Neuronal stem cell (in vitro differentiated cells): ENCODE results near the gene PSME3IP1.
"Not testable (repeated sequence)": the region's sequence is repeated elsewhere in the genome, so short reads cannot be mapped to it uniquely, and the experiment has no call there.

Source experiments
- DNase-seq: peaks from one replicate; pipeline ENCODE4 v3.0.0-alpha.2; 2013; ENCODE audit warnings: low spot score
- H2AFZ ChIP-seq: one replicate; pipeline ENCODE4 v1.6.1; 2013; ENCODE audit warnings: mild to moderate bottlenecking, low read length, inconsistent platforms
- H2AK5ac ChIP-seq: 2 replicates; pipeline ENCODE4 v1.6.1; 2013; ENCODE audit warnings: low read depth, mild to moderate bottlenecking, inconsistent platforms, low read length, moderate library complexity, mixed read lengths
- H2BK120ac ChIP-seq: 2 replicates; pipeline ENCODE4 v1.6.1; 2013; ENCODE audit warnings: low read depth, mild to moderate bottlenecking, inconsistent platforms, low read length, moderate library complexity, mixed read lengths
- H2BK12ac ChIP-seq: one replicate; pipeline ENCODE4 v1.6.1; 2013; ENCODE audit warnings: low read length, inconsistent platforms
- H2BK15ac ChIP-seq: 2 replicates; pipeline ENCODE4 v1.6.1; 2013; ENCODE audit warnings: mild to moderate bottlenecking, low read length, inconsistent platforms, mixed read lengths
- H2BK5ac ChIP-seq: one replicate; pipeline ENCODE4 v1.6.1; 2013; ENCODE audit warnings: inconsistent platforms, mild to moderate bottlenecking, low read length, moderate library complexity
- H3K14ac ChIP-seq: one replicate; pipeline ENCODE4 v1.6.1; 2013; ENCODE audit warnings: low read length, inconsistent platforms
- H3K18ac ChIP-seq: 2 replicates; pipeline ENCODE4 v1.6.1; 2013; ENCODE audit warnings: low read length, inconsistent platforms
- H3K23ac ChIP-seq: 2 replicates; pipeline ENCODE4 v1.6.1; 2013; ENCODE audit warnings: low read depth, mild to moderate bottlenecking, mixed read lengths, low read length, inconsistent platforms; ENCODE audit not compliant: poor library complexity
- H3K27ac ChIP-seq: replicated peaks from 3 replicates; pipeline ENCODE4 v1.5.1; 2013; ENCODE audit warnings: low read length, inconsistent platforms
- H3K27me3 ChIP-seq, 3 experiments: 2 replicates each; pipeline ENCODE4 v1.6.1; 2013; ENCODE audit warnings: low read length in 3 of 3, mild to moderate bottlenecking in 2 of 3, inconsistent platforms in 1 of 3, low read depth in 1 of 3, mixed read lengths in 1 of 3, moderate library complexity in 1 of 3; ENCODE audit not compliant: control insufficient read depth in 3 of 3, insufficient read depth in 3 of 3
- H3K36me3 ChIP-seq, 2 donors: replicated peaks in 1 of 2; 2 replicates each; pipeline ENCODE4 v1.6.1; 2013; ENCODE audit warnings: low read length in 2 of 2; ENCODE audit not compliant: control insufficient read depth in 2 of 2, insufficient read depth in 2 of 2
- H3K4ac ChIP-seq: 2 replicates; pipeline ENCODE4 v1.6.1; 2013; ENCODE audit warnings: inconsistent platforms, mild to moderate bottlenecking, low read length, moderate library complexity
- H3K4me1 ChIP-seq, 2 donors: 1 replicate in 1 of 2; 2 replicates in 1 of 2; pipeline ENCODE4 v1.6.1; 2013; ENCODE audit warnings: low read length in 2 of 2, low read depth in 1 of 2; ENCODE audit not compliant: control insufficient read depth in 2 of 2, insufficient read depth in 1 of 2
- H3K4me2 ChIP-seq: one replicate; pipeline ENCODE4 v1.6.1; 2013; ENCODE audit warnings: mild to moderate bottlenecking, low read length, inconsistent platforms; ENCODE audit not compliant: insufficient read depth, poor library complexity, severe bottlenecking
- H3K4me3 ChIP-seq, 2 donors: 2 replicates each; pipeline ENCODE4 v1.5.1; 2013; ENCODE audit warnings: low read length in 2 of 2, mild to moderate bottlenecking in 2 of 2, inconsistent platforms in 1 of 2, moderate library complexity in 1 of 2
- H3K79me1 ChIP-seq: one replicate; pipeline ENCODE4 v1.6.1; 2013; ENCODE audit warnings: low read depth, mild to moderate bottlenecking, inconsistent platforms, low read length, moderate library complexity
- H3K9ac ChIP-seq: one replicate; pipeline ENCODE4 v1.6.1; 2013; ENCODE audit warnings: mild to moderate bottlenecking, low read depth, low read length, inconsistent platforms; ENCODE audit not compliant: poor library complexity
- H3K9me3 ChIP-seq, 2 donors: replicated peaks in 1 of 2; 2 replicates each; pipeline versions ENCODE3 to v1.6.1; 2013; ENCODE audit warnings: low read length in 2 of 2, mild to moderate bottlenecking in 2 of 2, inconsistent platforms in 1 of 2, low read depth in 1 of 2, mixed read lengths in 1 of 2, moderate library complexity in 1 of 2; ENCODE audit not compliant: control insufficient read depth in 2 of 2, insufficient read depth in 1 of 2
- H4K8ac ChIP-seq: one replicate; pipeline ENCODE4 v1.6.1; 2013; ENCODE audit warnings: low read depth, mild to moderate bottlenecking, inconsistent platforms, low read length, moderate library complexity
- H4K91ac ChIP-seq: one replicate; pipeline ENCODE4 v1.6.1; 2013; ENCODE audit warnings: low read length, low read depth, mild to moderate bottlenecking, inconsistent platforms; ENCODE audit not compliant: poor library complexity
- WGBS, 2 donors: extraction: QIAGEN DNeasy Blood & Tissue Kit; methylation state at CpG; one replicate each; pipeline ENCODE4 v1.1.7; 2013; ENCODE audit warnings: missing lambda C conversion rate in 2 of 2, mixed read lengths in 1 of 2; ENCODE audit not compliant: insufficient read length in 2 of 2, insufficient replicate concordance in 1 of 2; ENCODE audit errors: extremely low coverage in 2 of 2; 5-methylcytosine and 5-hydroxymethylcytosine counted together

PSME3IP1 gene

DNA sequence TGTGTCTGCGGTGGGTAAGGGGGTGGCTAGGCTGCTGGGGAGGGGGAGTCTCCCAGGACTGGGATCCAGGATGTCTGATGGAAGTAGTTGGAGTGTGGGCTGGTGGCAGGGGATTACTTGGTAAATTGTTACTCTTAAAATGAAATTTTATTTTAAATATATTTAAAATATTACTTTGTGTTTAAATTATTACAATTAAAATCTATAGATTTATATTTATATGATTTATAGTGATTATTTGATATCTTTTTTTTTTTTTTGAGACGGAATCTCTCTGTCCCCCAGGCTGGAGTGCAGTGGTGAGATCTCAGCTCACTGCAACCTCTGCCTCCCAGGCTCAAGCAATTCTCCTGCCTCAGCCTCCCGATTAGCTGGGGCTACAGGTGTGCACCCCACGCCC, 74.9 kb downstream of the PSME3IP1 start:
- H3K18ac ChIP-seq, result no peak overlapping the region
- H3K27me3 ChIP-seq, result no peaks in the 10 kb centered on the region
- H4K8ac ChIP-seq, result no peak overlapping the region
- H2BK120ac ChIP-seq, result no peak overlapping the region
- H3K4me2 ChIP-seq, result no peak overlapping the region
- peaks cover 0 to 20% of the 10 kb centered on the region in 2 donors for H3K36me3 ChIP-seq
- no CpG with 5 or more reads among the region's 4 CpGs for WGBS, 2 donors
- no peak overlapping the region for H2AFZ ChIP-seq
- no peak overlapping the region for H3K4ac ChIP-seq
- H3K79me1 ChIP-seq, result no peaks in the 10 kb centered on the region
- H2AK5ac ChIP-seq, result no peak overlapping the region
- H2BK15ac ChIP-seq, result no peak overlapping the region
- H3K14ac ChIP-seq, result no peak overlapping the region
- H3K4me1 ChIP-seq, result peaks cover 18 to 23% of the 10 kb centered on the region in 2 donors
- H2BK5ac ChIP-seq, result no peak overlapping the region
- H3K9me3 ChIP-seq, result no peaks in the 10 kb centered on the region
- H3K27ac ChIP-seq, result no peak overlapping the region
- no peak overlapping the region for H4K91ac ChIP-seq
- H2BK12ac ChIP-seq, result no peak overlapping the region
- peak overlapping the region; percentile 28 for H3K23ac ChIP-seq
- DNase-seq, result no peak
- no peak overlapping the region for H3K4me3 ChIP-seq
- H3K9ac ChIP-seq, result no peak overlapping the region

DNA sequence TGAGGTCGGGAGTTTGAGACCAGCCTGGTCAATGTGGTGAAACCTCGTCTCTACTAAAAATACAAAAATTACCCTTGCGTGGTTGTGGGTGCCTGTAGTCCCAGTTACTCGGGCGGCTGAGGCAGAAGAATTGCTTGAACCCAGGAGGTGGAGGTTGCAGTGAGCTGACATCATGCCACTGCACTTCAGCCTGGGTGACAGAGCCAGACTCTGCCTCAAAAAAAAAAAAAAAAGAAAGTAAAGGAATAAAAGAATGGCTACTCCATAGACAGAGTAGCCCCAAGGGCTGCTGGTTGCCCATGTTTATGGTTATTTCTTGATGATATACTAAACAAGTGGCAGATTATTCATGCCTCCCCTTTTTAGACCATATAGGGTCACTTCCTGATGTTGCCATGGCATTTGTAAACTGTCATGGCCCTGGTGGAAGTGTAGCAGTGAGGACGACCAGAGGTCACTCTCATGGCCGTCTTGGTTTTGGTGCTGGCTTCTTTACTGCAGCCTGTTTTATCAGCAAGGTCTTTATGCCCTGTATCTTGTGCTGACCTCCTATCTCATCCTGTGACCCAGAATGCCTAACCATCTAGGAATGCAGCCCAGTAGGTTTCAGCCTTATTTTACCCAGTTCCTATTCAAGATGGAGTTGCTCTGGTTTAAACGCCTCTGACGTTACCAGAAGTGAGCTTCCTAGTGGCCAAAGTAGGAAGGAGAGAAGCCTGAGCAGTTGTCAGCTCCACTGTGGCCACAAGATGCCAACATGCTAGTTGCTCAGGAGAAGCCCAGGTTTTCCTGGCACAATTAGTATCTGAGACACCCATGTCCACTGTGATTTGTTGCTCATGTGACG, 76.4 kb downstream of the PSME3IP1 start:
- WGBS, 2 donors, result no CpG with 5 or more reads among the region's 10 CpGs
- not testable (repeated sequence) for H3K79me1 ChIP-seq, H2BK15ac ChIP-seq, H3K23ac ChIP-seq, H4K91ac ChIP-seq, DNase-seq, H2AFZ ChIP-seq, H3K4ac ChIP-seq, H2BK5ac ChIP-seq, H2BK120ac ChIP-seq, H3K4me3 ChIP-seq, H3K9ac ChIP-seq, H3K18ac ChIP-seq, H2BK12ac ChIP-seq, H3K4me2 ChIP-seq, H4K8ac ChIP-seq, H3K14ac ChIP-seq, H2AK5ac ChIP-seq, H3K9me3 ChIP-seq, H3K27me3 ChIP-seq, H3K27ac ChIP-seq
- Histone ChIP-seq H3K36me3 (peaks cover 0 to 18% of the 10 kb centered on the region in 2 donors), H3K4me1 (peaks cover 10 to 12% of the 10 kb centered on the region in 2 donors)

- Histone ChIP-seq H2AFZ (no peak overlapping the region), H3K4me3 (no peak overlapping the region), H2AK5ac (no peak overlapping the region), H4K8ac (no peak overlapping the region), H3K18ac (no peak overlapping the region), H2BK120ac (no peak overlapping the region), H2BK5ac (no peak overlapping the region), H3K9ac (no peak overlapping the region), H3K36me3 (peaks cover 0 to 8% of the 10 kb centered on the region in 2 donors), H3K9me3 (no peaks in the 10 kb centered on the region), H4K91ac (no peak overlapping the region), H3K27me3 (no peaks in the 10 kb centered on the region), H3K4me2 (no peak overlapping the region), H3K14ac (no peak overlapping the region), H3K79me1 (no peaks in the 10 kb centered on the region), H3K4me1 (peaks cover 2 to 9% of the 10 kb centered on the region in 2 donors), H3K27ac (no peak overlapping the region), H3K23ac (no peak overlapping the region), H3K4ac (no peak overlapping the region), H2BK12ac (no peak overlapping the region), H2BK15ac (no peak overlapping the region)
- WGBS, 2 donors, result no CpG with 5 or more reads among the region's 1 CpG
- DNase-seq, result no peak
Measured at GRCh38 chr16:57108432-57108831, 77.4 kb downstream of the PSME3IP1 start.

DNA sequence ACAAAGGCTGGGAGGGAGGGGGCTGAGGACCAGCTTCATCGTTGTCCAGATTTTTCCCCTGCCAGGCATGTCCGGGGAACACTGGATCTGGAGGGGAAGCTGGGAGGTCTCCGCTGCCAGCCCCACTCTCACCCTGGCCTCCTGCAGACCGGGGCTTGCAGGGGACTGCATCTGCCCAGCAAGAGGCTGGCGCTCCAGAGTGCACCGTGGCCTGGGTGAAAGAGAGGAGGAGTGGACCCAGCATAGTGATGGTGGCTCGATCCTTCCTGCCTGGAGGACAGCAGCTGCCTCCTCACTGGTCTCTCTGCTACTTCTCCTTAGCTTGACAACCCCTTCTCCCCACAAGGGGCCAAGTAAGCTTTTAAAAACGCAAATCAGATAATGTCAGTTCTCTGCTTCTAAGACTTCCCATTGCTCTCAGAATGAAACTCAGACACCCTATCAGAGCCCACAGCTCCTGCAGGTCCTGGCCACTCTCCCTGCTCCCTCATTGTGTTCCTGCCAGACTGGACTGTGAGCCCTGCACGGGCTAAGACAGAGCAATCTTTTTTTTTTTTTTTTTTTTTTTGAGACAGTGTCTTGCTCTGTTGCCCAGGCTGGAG, 78.4 kb downstream of the PSME3IP1 start:
- no peak for DNase-seq
- Histone ChIP-seq H3K36me3 (no peaks in the 10 kb centered on the region), H3K4ac (no peak overlapping the region), H3K4me3 (no peak overlapping the region), H3K23ac (no peak overlapping the region), H2BK5ac (no peak overlapping the region), H2BK15ac (peak overlapping the region; percentile 45), H3K4me1 (peaks cover 5 to 12% of the 10 kb centered on the region in 2 donors), H2AK5ac (peak overlapping the region; percentile 53), H3K4me2 (no peak overlapping the region), H3K18ac (peak overlapping the region; percentile 11), H2BK12ac (peak overlapping the region; percentile 6), H4K91ac (no peak overlapping the region), H2AFZ (no peak overlapping the region), H3K9me3 (no peaks in the 10 kb centered on the region), H3K79me1 (no peaks in the 10 kb centered on the region), H3K27me3 (no peaks in the 10 kb centered on the region), H3K14ac (peak overlapping the region; percentile 63), H3K27ac (no peak overlapping the region), H2BK120ac (no peak overlapping the region), H4K8ac (no peak overlapping the region), H3K9ac (peak overlapping the region; percentile 83)
- WGBS, 2 donors, result no CpG with 5 or more reads among the region's 9 CpGs
